HepG2 (cell line): ENCODE data around the gene ZNF714. TPM values are rescaled to one million over a fixed set of nuclear protein-coding genes. Genes with fewer than 3 reads are reported as not detected.

Experiments
- AHDC1 ChIP-seq: sonication (generic); formaldehyde crosslinking; IDR thresholded peaks from 2 replicates; pipeline ENCODE4 v1.5.1; 2020; ENCODE audit warnings: mild to moderate bottlenecking, missing genetic modification reagents, borderline replicate concordance
- ARHGAP35 ChIP-seq: sonication (generic); formaldehyde crosslinking; IDR thresholded peaks from 2 replicates; pipeline ENCODE4 v1.9.0; 2022; ENCODE audit warnings: mild to moderate bottlenecking, inconsistent platforms, moderate library complexity, missing genetic modification reagents, borderline replicate concordance
- CCDC6 ChIP-seq: sonication (generic); formaldehyde crosslinking; IDR thresholded peaks from 2 replicates; pipeline ENCODE4 v1.8.1; 2022; ENCODE audit warnings: mild to moderate bottlenecking, missing genetic modification reagents, moderate library complexity
- CTCF ChIP-seq: sonication (generic); formaldehyde crosslinking; IDR thresholded peaks from 2 replicates; pipeline ENCODE4 v1.5.0; 2020; ENCODE audit warnings: mild to moderate bottlenecking, missing genetic modification reagents, moderate library complexity
- ELF4 ChIP-seq: sonication (generic); formaldehyde crosslinking; IDR thresholded peaks from 2 replicates; pipeline ENCODE4 v1.5.0; 2020; ENCODE audit warnings: missing genetic modification reagents, mild to moderate bottlenecking, moderate library complexity, borderline replicate concordance
- HNRNPUL1 ChIP-seq: fragments of 200-400 bp; formaldehyde crosslinking; IDR thresholded peaks from 2 replicates; pipeline ENCODE4 v1.6.1; 2017; ENCODE audit warnings: low read depth, mild to moderate bottlenecking, low read length, moderate library complexity
- MTF1 ChIP-seq: sonication (generic); formaldehyde crosslinking; IDR thresholded peaks from 2 replicates; pipeline ENCODE4 v1.5.0; 2020; ENCODE audit warnings: missing genetic modification reagents
- NR2C2 ChIP-seq: sonication (generic); formaldehyde crosslinking; IDR thresholded peaks from 2 replicates; pipeline ENCODE4 v1.4.0; 2020; ENCODE audit warnings: missing genetic modification reagents, mild to moderate bottlenecking, moderate library complexity, borderline replicate concordance
- ZIK1 ChIP-seq: sonication (generic); formaldehyde crosslinking; IDR thresholded peaks from 2 replicates; pipeline ENCODE4 v1.5.0; 2020; ENCODE audit warnings: mild to moderate bottlenecking, low read depth, missing genetic modification reagents, borderline replicate concordance
- ZNF136 ChIP-seq: sonication (generic); formaldehyde crosslinking; IDR thresholded peaks from 2 replicates; pipeline ENCODE4 v1.8.1; 2022; ENCODE audit warnings: low read depth, mild to moderate bottlenecking, moderate library complexity, missing genetic modification reagents
- ZNF20 ChIP-seq: sonication (generic); formaldehyde crosslinking; IDR thresholded peaks from 2 replicates; pipeline ENCODE4 v1.4.0; 2020; ENCODE audit warnings: mild to moderate bottlenecking, moderate library complexity, missing genetic modification reagents
- ZNF761 ChIP-seq: sonication (generic); formaldehyde crosslinking; conservative IDR thresholded peaks from 2 replicates; pipeline ENCODE4 v1.4.0; 2020; ENCODE audit warnings: mild to moderate bottlenecking, missing genetic modification reagents
- ZNF776 ChIP-seq: sonication (generic); formaldehyde crosslinking; IDR thresholded peaks from 2 replicates; pipeline ENCODE4 v1.4.0; 2020; ENCODE audit warnings: mild to moderate bottlenecking, missing genetic modification reagents
- ZSCAN20 ChIP-seq: sonication (generic); formaldehyde crosslinking; IDR thresholded peaks from 2 replicates; pipeline ENCODE4 v1.4.0; 2020; ENCODE audit warnings: missing genetic modification reagents, mild to moderate bottlenecking, borderline replicate concordance
- polyA plus RNA-seq, 8 experiments: library from polyadenylated mRNA; depleted of rRNA in 3 of 8; stranded (reverse) in 7 of 8; unstranded in 1 of 8; fragments of >200 nt; fragmentation: Illumina TruSeq in 4 of 8; extraction: Trizol in 4 of 8; gene quantifications; 2 replicates each; pipeline versions ENCODE4 v1.2.1 to v1.2.3, GENCODE V29; 2011 to 2016; ENCODE audit warnings: low read depth in 4 of 8, missing spikeins in 1 of 8, mixed read lengths in 1 of 8; ENCODE audit not compliant: insufficient read depth in 1 of 8
- total RNA-seq, 5 experiments: library from RNA; depleted of rRNA; stranded (reverse); fragments of >200 nt; fragmentation: Illumina TruSeq; extraction: Trizol; gene quantifications; 2 replicates each; pipeline ENCODE4 v1.2.3, GENCODE V29; 2016; ENCODE audit warnings: low read depth in 1 of 5
- TF ChIP-seq, protein P1 (sequence below): fragments of 450-650 bp; IDR thresholded peaks from 2 replicates; pipeline ENCODE4 v1.6.1; 2016
- TF ChIP-seq, protein P2 (sequence below): IDR thresholded peaks from 2 replicates; pipeline ENCODE4 v1.6.1; 2018; ENCODE audit warnings: missing genetic modification reagents, mild to moderate bottlenecking, missing compliant biosample characterization
- TF ChIP-seq, protein P3 (sequence below): sonication (generic); formaldehyde crosslinking; IDR thresholded peaks from 2 replicates; pipeline ENCODE4 v1.8.0; 2022; ENCODE audit warnings: low read depth, missing genetic modification reagents

Gene ZNF714
- total and polyA plus RNA-seq, 2 of the 13 experiments (the other 11 are each of a cell fraction or from before 2014, with no cell fraction given): 6.7 to 27.8 TPM

GRCh38 chr19:21141787-21142464 is 59.9 kb downstream of the ZNF714 start, which contains the start of gene ZNF431 (continued):
- no peak for TF ChIP-seq AHDC1
- no peak for TF ChIP-seq ELF4
- TF ChIP-seq CTCF (CRISPR knock-in tag): 0 out of 2 replicates have a peak, but pooled peaks have one; percentile 5
- TF ChIP-seq ZNF776 (CRISPR knock-in tag): no peak
- TF ChIP-seq HNRNPUL1: no peak
- TF ChIP-seq, protein P1, sequence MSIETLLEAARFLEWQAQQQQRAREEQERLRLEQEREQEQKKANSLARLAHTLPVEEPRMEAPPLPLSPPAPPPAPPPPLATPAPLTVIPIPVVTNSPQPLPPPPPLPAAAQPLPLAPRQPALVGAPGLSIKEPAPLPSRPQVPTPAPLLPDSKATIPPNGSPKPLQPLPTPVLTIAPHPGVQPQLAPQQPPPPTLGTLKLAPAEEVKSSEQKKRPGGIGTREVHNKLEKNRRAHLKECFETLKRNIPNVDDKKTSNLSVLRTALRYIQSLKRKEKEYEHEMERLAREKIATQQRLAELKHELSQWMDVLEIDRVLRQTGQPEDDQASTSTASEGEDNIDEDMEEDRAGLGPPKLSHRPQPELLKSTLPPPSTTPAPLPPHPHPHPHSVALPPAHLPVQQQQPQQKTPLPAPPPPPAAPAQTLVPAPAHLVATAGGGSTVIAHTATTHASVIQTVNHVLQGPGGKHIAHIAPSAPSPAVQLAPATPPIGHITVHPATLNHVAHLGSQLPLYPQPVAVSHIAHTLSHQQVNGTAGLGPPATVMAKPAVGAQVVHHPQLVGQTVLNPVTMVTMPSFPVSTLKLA: no peak
- TF ChIP-seq ZIK1: no peak
- no peak for TF ChIP-seq MTF1 (CRISPR knock-in tag)
- TF ChIP-seq, protein P2, sequence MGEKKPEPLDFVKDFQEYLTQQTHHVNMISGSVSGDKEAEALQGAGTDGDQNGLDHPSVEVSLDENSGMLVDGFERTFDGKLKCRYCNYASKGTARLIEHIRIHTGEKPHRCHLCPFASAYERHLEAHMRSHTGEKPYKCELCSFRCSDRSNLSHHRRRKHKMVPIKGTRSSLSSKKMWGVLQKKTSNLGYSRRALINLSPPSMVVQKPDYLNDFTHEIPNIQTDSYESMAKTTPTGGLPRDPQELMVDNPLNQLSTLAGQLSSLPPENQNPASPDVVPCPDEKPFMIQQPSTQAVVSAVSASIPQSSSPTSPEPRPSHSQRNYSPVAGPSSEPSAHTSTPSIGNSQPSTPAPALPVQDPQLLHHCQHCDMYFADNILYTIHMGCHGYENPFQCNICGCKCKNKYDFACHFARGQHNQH (CRISPR knock-in tag): peak; percentile 42; the same call in 1 of the 2 replicates
- TF ChIP-seq ZNF136 (CRISPR knock-in tag): no peak
- 0 out of 2 replicates have a peak, but pooled peaks have one; percentile 19 for TF ChIP-seq ARHGAP35 (CRISPR knock-in tag)
- TF ChIP-seq NR2C2: peak; percentile 33; the same call in 1 of the 2 replicates
- TF ChIP-seq ZNF20 (CRISPR knock-in tag): no peak
- TF ChIP-seq ZNF761 (CRISPR knock-in tag): no peak
- TF ChIP-seq, protein P3, sequence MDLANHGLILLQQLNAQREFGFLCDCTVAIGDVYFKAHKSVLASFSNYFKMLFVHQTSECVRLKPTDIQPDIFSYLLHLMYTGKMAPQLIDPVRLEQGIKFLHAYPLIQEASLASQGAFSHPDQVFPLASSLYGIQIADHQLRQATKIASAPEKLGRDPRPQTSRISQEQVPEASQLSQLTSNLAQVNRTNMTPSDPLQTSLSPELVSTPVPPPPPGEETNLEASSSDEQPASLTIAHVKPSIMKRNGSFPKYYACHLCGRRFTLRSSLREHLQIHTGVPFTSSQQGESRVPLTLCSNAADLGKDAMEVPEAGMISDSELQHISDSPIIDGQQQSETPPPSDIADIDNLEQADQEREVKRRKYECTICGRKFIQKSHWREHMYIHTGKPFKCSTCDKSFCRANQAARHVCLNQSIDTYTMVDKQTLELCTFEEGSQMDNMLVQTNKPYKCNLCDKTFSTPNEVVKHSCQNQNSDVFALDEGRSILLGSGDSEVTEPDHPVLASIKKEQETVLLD (CRISPR knock-in tag): no peak
- no peak for TF ChIP-seq CCDC6 (CRISPR knock-in tag)
- TF ChIP-seq ZSCAN20 (CRISPR knock-in tag): no peak
